NCI-H748 treated with DMSO at 0.1 percent for 48 hours (cell line): ENCODE measurements around the gene RARG.

Experiments used
- DNase-seq: peaks from one replicate; lab custom pipeline; 2025; lab: John Stamatoyannopoulos, UW

Gene RARG

DNA sequence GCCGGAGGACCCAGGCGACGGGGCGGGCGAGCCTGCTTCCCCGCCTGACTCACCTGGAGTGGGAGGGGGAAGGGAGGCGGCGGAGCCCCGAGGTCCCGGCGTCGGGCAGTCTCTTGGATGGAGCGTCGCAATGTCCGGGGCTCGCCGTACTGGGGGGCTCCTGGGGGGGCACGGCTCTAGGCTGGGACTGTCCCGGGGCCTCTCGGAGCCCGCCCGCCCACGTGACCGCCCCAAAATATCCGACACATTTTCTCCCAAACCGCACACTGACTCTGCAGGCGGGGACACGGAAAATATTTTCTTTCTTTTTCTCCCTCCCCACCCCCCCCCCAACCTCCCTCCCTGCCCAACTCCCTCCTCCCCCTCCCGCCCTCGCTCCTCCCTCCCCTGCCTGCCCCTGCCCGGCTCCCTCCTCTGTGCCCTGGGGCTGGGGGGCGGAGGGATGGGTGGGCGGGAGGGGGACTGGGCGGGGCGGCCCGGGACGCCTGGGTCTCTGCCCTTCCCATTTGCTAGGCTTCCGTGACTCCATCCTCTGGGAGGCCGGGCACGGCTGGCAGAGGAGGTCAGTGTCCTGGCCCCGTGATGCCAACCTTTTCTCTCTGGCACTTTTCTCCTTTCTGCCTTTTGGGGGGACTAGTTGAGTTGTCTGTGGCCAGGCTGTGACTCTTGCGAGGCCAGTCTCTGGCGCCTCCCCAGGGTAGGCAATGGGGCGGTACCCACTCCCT lies at the start of gene RARG:
Gene RARG, minus strand, starts transcription at position 289 of the 725 bp plus-strand sequence. CDS start 4,664 bp downstream, outside the sequence.
- DNase-seq: no peak

GRCh38 chr12:53279888-53280498 lies 48.0 kb upstream of the RARG start:
- no peak for DNase-seq

- no peak for DNase-seq
Measured at GRCh38 chr12:53279283-53279869, 47.4 kb upstream of the RARG start.

GRCh38 chr12:53277981-53278380 lies 46.0 kb upstream of the RARG start:
- no peak for DNase-seq

DNA sequence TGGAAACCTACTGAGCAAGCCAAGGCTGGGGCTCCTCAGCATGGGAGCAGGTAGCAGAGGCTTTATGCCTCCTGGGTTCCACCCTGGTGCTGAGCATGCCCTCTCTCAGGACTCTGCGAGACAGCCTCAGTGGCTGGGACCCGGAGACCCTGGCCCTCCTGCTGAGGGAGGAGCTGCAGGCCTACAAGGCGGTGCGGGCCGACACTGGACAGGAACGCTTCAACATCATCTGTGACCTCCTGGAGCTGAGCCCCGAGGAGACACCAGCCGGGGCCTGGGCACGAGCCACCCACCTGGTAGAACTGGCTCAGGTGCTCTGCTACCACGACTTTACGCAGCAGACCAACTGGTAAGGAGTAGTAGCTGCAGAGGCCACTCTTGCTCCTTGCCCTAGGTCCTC lies 44.5 kb upstream of the RARG start:
- DNase-seq: no peak

GRCh38 chr12:53274445-53274844 lies 42.4 kb upstream of the RARG start:
- DNase-seq: no peak

DNA sequence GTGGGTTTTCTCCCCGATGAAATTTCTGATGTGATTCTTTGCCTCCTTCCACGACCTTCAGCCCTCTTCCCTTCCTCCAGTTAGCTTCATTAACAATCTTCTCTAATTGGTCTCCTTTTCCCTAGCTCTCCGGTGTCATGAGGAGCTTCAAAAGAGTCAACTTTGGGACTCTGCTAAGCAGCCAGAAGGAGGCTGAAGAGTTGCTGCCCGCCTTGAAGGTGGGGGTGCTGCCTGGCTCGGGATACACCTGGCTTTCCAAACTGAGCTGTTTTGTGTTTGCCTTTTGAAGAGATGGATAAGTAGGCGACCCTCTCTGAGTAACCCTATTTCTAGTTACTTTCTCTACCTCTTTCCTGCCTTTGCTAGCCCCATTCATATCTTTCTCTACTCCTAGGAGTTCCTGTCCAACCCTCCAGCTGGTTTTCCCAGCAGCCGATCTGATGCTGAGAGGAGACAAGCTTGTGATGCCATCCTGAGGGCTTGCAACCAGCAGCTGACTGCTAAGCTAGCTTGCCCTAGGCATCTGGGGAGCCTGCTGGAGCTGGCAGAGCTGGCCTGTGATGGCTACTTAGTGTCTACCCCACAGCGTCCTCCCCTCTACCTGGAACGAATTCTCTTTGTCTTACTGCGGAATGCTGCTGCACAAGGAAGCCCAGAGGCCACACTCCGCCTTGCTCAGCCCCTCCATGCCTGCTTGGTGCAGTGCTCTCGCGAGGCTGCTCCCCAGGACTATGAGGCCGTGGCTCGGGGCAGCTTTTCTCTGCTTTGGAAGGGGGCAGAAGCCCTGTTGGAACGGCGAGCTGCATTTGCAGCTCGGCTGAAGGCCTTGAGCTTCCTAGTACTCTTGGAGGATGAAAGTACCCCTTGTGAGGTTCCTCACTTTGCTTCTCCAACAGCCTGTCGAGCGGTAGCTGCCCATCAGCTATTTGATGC lies 36.9 kb upstream of the RARG start:
- no peak for DNase-seq

GRCh38 chr12:53267999-53268629 lies 36.1 kb upstream of the RARG start, which contains the start of gene ESPL1:
TSS of gene ESPL1 (plus strand) at chr12:53268299. CDS start at chr12:53268767, 468 bp downstream.
- peak; percentile 57 for DNase-seq

- DNase-seq: no peak
Measured at GRCh38 chr12:53267306-53267998, 35.4 kb upstream of the RARG start.

GRCh38 chr12:53265783-53266182 lies 33.8 kb upstream of the RARG start:
- no peak for DNase-seq

DNA sequence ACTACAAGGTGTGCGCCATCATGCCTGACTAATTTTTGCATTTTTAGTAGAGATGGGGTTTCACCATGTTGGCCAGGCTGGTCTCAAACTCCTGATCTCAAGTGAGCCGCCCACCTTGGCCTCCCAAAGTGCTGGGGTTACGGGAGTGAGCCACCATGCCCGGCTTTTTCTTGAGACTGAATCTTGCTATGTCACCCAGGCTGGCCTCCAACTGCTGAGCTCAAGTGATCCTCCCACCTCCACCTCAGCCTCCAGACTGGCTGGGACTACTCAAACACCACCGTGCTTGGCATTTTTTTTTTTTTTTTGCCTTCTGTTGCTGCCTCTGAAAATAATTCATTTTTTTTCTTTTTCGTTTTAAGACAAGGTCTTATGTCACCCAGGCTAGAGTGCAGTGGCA lies 27.9 kb upstream of the RARG start:
- DNase-seq: no peak

- DNase-seq: no peak
Measured at GRCh38 chr12:53258541-53259539, 26.8 kb upstream of the RARG start.

- DNase-seq: no peak
Measured at GRCh38 chr12:53255996-53256395, 24.0 kb upstream of the RARG start.

- DNase-seq: no peak
Measured at GRCh38 chr12:53254816-53255545, 23.0 kb upstream of the RARG start.

DNA sequence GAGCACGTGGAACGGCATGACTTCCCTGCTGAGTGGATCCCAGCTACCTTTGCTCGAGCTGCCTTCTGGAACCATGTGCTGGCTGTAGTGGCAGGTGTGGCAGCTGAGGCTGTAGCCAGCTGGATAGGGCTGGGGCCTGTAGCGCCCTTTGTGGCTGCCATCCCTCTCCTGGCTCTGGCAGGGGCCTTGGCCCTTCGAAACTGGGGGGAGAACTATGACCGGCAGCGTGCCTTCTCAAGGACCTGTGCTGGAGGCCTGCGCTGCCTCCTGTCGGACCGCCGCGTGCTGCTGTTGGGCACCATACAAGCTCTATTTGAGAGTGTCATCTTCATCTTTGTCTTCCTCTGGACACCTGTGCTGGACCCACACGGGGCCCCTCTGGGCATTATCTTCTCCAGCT lies 21.3 kb upstream of the RARG start:
- no peak for DNase-seq

DNA sequence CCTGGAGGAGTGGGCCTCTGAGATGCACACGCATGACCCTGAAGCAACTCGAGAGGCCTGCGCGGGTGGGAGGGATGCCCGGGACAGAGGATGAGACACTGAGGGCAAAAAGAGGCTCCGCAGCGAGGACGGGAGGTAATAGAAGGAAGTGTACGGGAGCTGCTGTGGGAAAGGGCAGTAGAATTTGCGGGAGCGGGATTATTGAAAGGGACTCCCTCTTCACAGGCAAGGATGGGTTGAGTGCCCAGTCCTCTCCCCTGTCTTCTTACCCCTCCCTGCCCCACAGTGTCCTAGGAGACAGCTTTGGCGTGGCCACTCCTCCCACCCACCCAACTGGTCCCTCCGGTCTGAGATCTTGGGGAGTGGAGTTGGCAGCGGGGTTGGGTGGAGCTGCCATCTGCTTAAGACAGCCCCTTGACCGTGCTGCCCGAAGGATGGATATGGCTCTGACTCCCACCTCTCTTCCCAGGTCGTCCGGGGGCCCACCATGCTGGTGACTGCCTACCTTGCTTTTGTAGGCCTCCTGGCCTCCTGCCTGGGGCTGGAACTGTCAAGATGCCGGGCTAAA lies 20.4 kb upstream of the RARG start:
- no peak for DNase-seq

GRCh38 chr12:53251477-53252348 lies 19.7 kb upstream of the RARG start:
- DNase-seq: peak; percentile 70

- no peak for DNase-seq
Measured at GRCh38 chr12:53245286-53245685, 13.3 kb upstream of the RARG start.
